ENCODE measurements around the gene SLC1A3. TPM values are rescaled to one million over a fixed set of nuclear protein-coding genes. Genes with fewer than 3 reads are reported as not detected.

The SLC1A3 gene
- total RNA-seq, 1 donor from 2014 or later: 8.5 TPM

- peaks cover 15% of the 10 kb centered on the region for H3K36me3 Mint-ChIP-seq
- H4K20me1 ChIP-seq (ENCODE audit: low read depth): no peaks in the 10 kb centered on the region
- no peaks in the 10 kb centered on the region for H3K4me1 Mint-ChIP-seq
- no peaks in the 10 kb centered on the region for H3F3A ChIP-seq (ENCODE audit: low read depth)
- no peaks in the 10 kb centered on the region for H3K9me3 Mint-ChIP-seq
- no peak overlapping the region for H3K4me3 Mint-ChIP-seq
- no peaks in the 10 kb centered on the region for H3K36me3 ChIP-seq
- no peaks in the 10 kb centered on the region for H3K9me3 ChIP-seq (ENCODE audit: low read depth)
- H3K27ac ChIP-seq: no peak overlapping the region
- H3K79me2 ChIP-seq (ENCODE audit: low read depth): no peaks in the 10 kb centered on the region
- no peak for TF ChIP-seq EZH2 (IDR thresholded peaks at IDR 0.05)
- no peak for TF ChIP-seq EZH2phosphoT487 (IDR thresholded peaks at IDR 0.05)
- TF ChIP-seq CTCF (IDR thresholded peaks at IDR 0.05): no peak
- H3K27me3 Mint-ChIP-seq (ENCODE audit: insufficient read depth, low read depth): no peaks in the 10 kb centered on the region
- no peak overlapping the region for H3K27ac Mint-ChIP-seq
- no peaks in the 10 kb centered on the region for H3K4me1 ChIP-seq
- no peak overlapping the region for H3K4me2 ChIP-seq
- H3K27me3 ChIP-seq: no peaks in the 10 kb centered on the region
- no peak overlapping the region for H3K4me3 ChIP-seq
- no peak overlapping the region for H2AFZ ChIP-seq (replicated peaks)
- no peak overlapping the region for H3K9ac ChIP-seq
- DNase-seq (ENCODE audit: low spot score): no peak
These were observed 64.1 kb downstream of the SLC1A3 start for GRCh38 chr5:36670548-36670947.

DNA sequence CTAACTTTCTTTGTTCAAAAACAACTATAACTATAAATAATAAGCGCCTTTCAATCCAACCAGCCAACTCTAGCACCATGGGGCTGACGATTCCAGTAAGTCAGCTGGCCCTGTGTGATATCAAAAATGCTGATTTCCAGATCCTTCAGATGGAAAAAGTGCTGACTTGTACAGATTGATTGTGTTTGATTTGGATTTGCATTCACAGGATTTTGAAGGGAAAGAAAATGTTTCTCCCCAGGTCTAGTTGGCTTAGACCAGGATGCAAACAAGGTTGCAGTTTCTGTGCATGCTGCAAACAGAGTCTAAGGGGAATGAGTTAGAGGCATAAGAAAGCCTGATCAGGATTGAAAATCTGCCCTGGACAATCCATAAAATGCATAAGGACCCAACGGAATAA lies 68.9 kb downstream of the SLC1A3 start:
- Histone ChIP-seq H3K4me3 (no peak overlapping the region), H4K20me1 (ENCODE audit: low read depth) (no peaks in the 10 kb centered on the region), H3K9me3 (ENCODE audit: low read depth) (no peaks in the 10 kb centered on the region), H2AFZ (replicated peaks) (no peak overlapping the region), H3K27me3 (no peaks in the 10 kb centered on the region), H3K4me2 (no peak overlapping the region), H3F3A (ENCODE audit: low read depth) (no peaks in the 10 kb centered on the region), H3K27ac (no peak overlapping the region), H3K4me1 (no peaks in the 10 kb centered on the region), H3K36me3 (no peaks in the 10 kb centered on the region), H3K9ac (no peak overlapping the region), H3K79me2 (ENCODE audit: low read depth) (no peaks in the 10 kb centered on the region)
- DNase-seq (ENCODE audit: low spot score): no peak
- H3K27me3 Mint-ChIP-seq (ENCODE audit: insufficient read depth, low read depth): no peaks in the 10 kb centered on the region
- H3K27ac Mint-ChIP-seq: no peak overlapping the region
- no peaks in the 10 kb centered on the region for H3K9me3 Mint-ChIP-seq
- H3K36me3 Mint-ChIP-seq: peaks cover 26% of the 10 kb centered on the region
- H3K4me1 Mint-ChIP-seq: no peaks in the 10 kb centered on the region
- no peak overlapping the region for H3K4me3 Mint-ChIP-seq
- no peak for TF ChIP-seq EZH2phosphoT487 (IDR thresholded peaks at IDR 0.05)
- TF ChIP-seq CTCF (IDR thresholded peaks at IDR 0.05): no peak
- TF ChIP-seq EZH2 (IDR thresholded peaks at IDR 0.05): no peak

- H3K36me3 ChIP-seq: no peaks in the 10 kb centered on the region
- no peaks in the 10 kb centered on the region for H3K79me2 ChIP-seq (ENCODE audit: low read depth)
- H3K4me2 ChIP-seq: no peak overlapping the region
- H3K27ac ChIP-seq: no peak overlapping the region
- H3K27me3 ChIP-seq: no peaks in the 10 kb centered on the region
- Mint-ChIP-seq H3K27me3 (ENCODE audit: insufficient read depth, low read depth) (no peaks in the 10 kb centered on the region), H3K4me3 (no peak overlapping the region), H3K4me1 (no peaks in the 10 kb centered on the region), H3K9me3 (no peaks in the 10 kb centered on the region), H3K27ac (no peak overlapping the region), H3K36me3 (peaks cover 21% of the 10 kb centered on the region)
- TF ChIP-seq EZH2 (IDR thresholded peaks at IDR 0.05) (no peak), EZH2phosphoT487 (IDR thresholded peaks at IDR 0.05) (no peak)
- no peak for DNase-seq (ENCODE audit: low spot score)
- no peak overlapping the region for H3K9ac ChIP-seq
- H3F3A ChIP-seq (ENCODE audit: low read depth): no peaks in the 10 kb centered on the region
- H4K20me1 ChIP-seq (ENCODE audit: low read depth): no peaks in the 10 kb centered on the region
- no peaks in the 10 kb centered on the region for H3K9me3 ChIP-seq (ENCODE audit: low read depth)
- no peak overlapping the region for H3K4me3 ChIP-seq
- H2AFZ ChIP-seq (replicated peaks): no peak overlapping the region
- H3K4me1 ChIP-seq: no peaks in the 10 kb centered on the region
These were observed 73.0 kb downstream of the SLC1A3 start for GRCh38 chr5:36679221-36679989.

GRCh38 chr5:36680066-36680465 lies 73.7 kb downstream of the SLC1A3 start:
- H4K20me1 ChIP-seq (ENCODE audit: low read depth): no peaks in the 10 kb centered on the region
- no peaks in the 10 kb centered on the region for H3K9me3 ChIP-seq (ENCODE audit: low read depth)
- no peaks in the 10 kb centered on the region for H3K27me3 ChIP-seq
- H3K27me3 Mint-ChIP-seq (ENCODE audit: insufficient read depth, low read depth): no peaks in the 10 kb centered on the region
- no peaks in the 10 kb centered on the region for H3K36me3 ChIP-seq
- H3K4me1 ChIP-seq: no peaks in the 10 kb centered on the region
- H3K4me3 ChIP-seq: no peak overlapping the region
- no peak overlapping the region for H3K4me2 ChIP-seq
- no peaks in the 10 kb centered on the region for H3K9me3 Mint-ChIP-seq
- H2AFZ ChIP-seq (replicated peaks): no peak overlapping the region
- H3K4me1 Mint-ChIP-seq: peaks cover 2% of the 10 kb centered on the region
- TF ChIP-seq EZH2phosphoT487 (IDR thresholded peaks at IDR 0.05) (no peak), CTCF (IDR thresholded peaks at IDR 0.05) (no peak), EZH2 (IDR thresholded peaks at IDR 0.05) (no peak)
- H3K79me2 ChIP-seq (ENCODE audit: low read depth): no peaks in the 10 kb centered on the region
- peaks cover 18% of the 10 kb centered on the region for H3K36me3 Mint-ChIP-seq
- no peak overlapping the region for H3K9ac ChIP-seq
- H3K27ac Mint-ChIP-seq: no peak overlapping the region
- no peaks in the 10 kb centered on the region for H3F3A ChIP-seq (ENCODE audit: low read depth)
- H3K4me3 Mint-ChIP-seq: no peak overlapping the region
- DNase-seq (ENCODE audit: low spot score): no peak
- H3K27ac ChIP-seq: no peak overlapping the region
